Spinal cord (tissue), 10 donors: ENCODE data around the gene TMEM219. TPM values are rescaled to one million over a fixed set of nuclear protein-coding genes. Genes with fewer than 3 reads are reported as not detected.
"Not testable (repeated sequence)": the region's sequence is repeated elsewhere in the genome, so short reads cannot be mapped to it uniquely, and the experiment has no call there.

Source experiments
- DNase-seq, 6 donors: peaks; one replicate each; pipeline versions ENCODE4 v3.0.0 to v3.0.0-alpha.2; 2013 to 2015; ENCODE audit warnings: low spot score in 6 of 6, low read depth in 4 of 6
- H3K27ac ChIP-seq: one replicate; pipeline ENCODE4 v1.5.1; 2013; ENCODE audit warnings: low read depth, low read length, control low read depth
- H3K27me3 ChIP-seq: one replicate; pipeline ENCODE4 v1.6.1; 2013; ENCODE audit warnings: low read length; ENCODE audit not compliant: control insufficient read depth, insufficient read depth
- H3K36me3 ChIP-seq: one replicate; pipeline ENCODE4 v1.6.1; 2013; ENCODE audit warnings: low read length; ENCODE audit not compliant: control insufficient read depth, insufficient read depth
- H3K4me1 ChIP-seq: one replicate; pipeline ENCODE4 v1.6.1; 2013; ENCODE audit warnings: low read length; ENCODE audit not compliant: control insufficient read depth, insufficient read depth
- H3K4me3 ChIP-seq: one replicate; pipeline ENCODE4 v1.5.1; 2013; ENCODE audit warnings: low read depth, low read length, control low read depth
- H3K9me3 ChIP-seq: one replicate; pipeline ENCODE4 v1.6.1; 2013; ENCODE audit warnings: low read length; ENCODE audit not compliant: control insufficient read depth, insufficient read depth
- WGBS: methylation state at CpG from one replicate; pipeline ENCODE4 v1.1.5; 2013; ENCODE audit warnings: missing lambda C conversion rate; ENCODE audit not compliant: insufficient coverage; 5-methylcytosine and 5-hydroxymethylcytosine counted together
- polyA plus RNA-seq, 2 donors: library from polyadenylated mRNA; unstranded; fragments of 120-200 nt; gene quantifications; one replicate each; pipeline ENCODE4 v1.2.1, GENCODE V29; 2013; ENCODE audit not compliant: insufficient read length in 2 of 2
- total RNA-seq, 2 donors: library from RNA; depleted of rRNA in 1 of 2; stranded (reverse); fragments of 120-200 nt in 1 of 2; fragments of >200 nt in 1 of 2; gene quantifications; one replicate each; pipeline versions ENCODE4 v1.2.3 to v1.2.4, GENCODE V29; 2013 to 2014
- donor health status: healthy.

Gene TMEM219
- total and polyA plus RNA-seq, 4 donors, result 32.5 to 91.4 (median 83.3) TPM

DNA sequence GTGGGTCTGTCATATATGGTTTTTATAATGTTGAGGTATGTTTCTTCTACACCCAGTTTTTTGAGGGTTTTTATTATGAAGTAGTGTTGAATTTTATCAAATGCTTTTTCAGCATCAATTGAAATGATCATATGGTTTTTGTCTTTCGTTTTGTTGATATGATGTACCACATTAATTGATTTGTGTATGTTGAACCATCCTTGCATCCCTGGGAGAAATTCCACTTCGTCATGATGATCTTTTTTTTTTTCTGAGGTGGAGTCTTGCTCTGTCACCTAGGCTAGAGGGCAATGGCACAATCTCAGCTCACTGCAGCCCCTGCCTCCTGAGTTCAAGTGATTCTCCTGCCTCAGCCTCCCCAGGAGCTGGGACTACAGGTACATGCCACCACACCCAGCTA lies 14.0 kb upstream of the TMEM219 start:
- Histone ChIP-seq H3K36me3 (no peaks in the 10 kb centered on the region), H3K9me3 (no peaks in the 10 kb centered on the region), H3K27me3 (no peaks in the 10 kb centered on the region), H3K4me1 (no peaks in the 10 kb centered on the region), H3K4me3 (no peak overlapping the region), H3K27ac (no peak overlapping the region)
- 100% methylated on average over 1 of the region's 2 CpGs for WGBS
- no peak for DNase-seq

DNA sequence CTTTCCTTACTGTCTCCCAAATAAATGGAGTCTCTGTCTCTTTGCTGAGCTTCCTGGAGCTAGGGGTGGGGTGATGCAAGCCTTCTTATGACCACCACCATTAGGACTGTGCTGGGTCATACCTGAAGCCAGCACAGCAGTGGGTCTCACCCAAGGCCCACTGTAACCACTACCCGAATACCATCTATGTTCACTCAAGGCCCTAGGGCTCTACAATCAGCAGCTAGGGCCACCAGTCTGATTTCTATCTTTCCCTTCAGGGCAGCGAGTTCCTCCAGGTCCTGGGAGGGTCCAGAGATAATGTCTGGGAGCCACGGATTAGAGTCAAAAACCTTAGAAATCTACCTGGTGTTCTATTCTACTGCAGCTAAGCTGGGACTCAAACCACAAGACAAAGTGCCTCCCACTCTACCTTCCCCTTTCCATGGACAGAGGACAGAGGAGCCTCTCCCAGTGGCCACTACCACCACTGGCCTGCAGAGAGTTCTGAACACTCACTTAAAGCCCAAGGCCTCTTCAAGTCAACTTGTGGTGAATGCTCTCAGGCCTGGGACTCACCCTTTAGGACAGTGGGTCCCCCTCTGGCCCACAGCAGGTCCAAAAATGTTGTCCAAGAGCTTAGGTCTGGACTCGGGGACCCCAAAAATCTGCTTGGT lies 10.9 kb upstream of the TMEM219 start:
- no peaks in the 10 kb centered on the region for H3K36me3 ChIP-seq
- WGBS, result 80% methylated on average over 4 of the region's 4 CpGs
- no peaks in the 10 kb centered on the region for H3K4me1 ChIP-seq
- H3K4me3 ChIP-seq, result no peak overlapping the region
- no peaks in the 10 kb centered on the region for H3K27me3 ChIP-seq
- H3K27ac ChIP-seq, result no peak overlapping the region
- no peaks in the 10 kb centered on the region for H3K9me3 ChIP-seq
- no peak for DNase-seq

DNA sequence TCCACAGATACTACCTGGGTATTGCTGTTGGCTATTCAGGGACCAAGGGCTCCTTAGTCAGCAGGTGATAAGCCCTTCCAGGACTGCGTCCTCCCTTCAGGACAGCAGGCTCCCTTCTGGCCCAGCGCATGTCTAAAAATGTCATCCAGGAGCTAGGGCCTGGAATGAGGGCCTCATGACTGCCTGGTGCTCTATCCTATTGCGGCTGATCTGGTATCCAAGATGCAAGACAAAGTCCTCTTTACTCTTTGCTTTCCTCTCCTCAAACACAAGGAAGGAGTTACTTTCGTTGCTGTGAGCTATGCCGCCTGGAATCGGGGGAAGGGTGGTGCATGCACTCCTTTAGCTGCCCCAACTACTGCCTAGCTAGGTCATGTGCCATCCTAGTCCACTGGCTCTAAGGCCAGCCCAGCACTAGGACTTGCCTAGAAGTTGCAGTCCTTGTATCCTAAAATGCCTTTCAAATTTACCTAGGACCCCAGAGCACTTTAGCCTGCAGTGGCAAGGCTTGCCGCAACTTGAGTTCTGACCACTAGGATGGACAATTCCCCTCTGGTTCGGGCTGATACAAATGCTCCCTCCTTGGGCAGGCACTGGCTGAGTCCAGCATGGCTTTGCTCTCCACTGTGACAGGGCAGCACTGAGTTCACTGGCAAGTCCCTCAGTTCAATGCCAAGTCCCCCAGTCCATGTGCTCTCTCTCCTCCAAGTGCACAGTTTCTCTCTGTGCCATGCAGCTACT lies 10.1 kb upstream of the TMEM219 start:
- H3K36me3 ChIP-seq, result no peaks in the 10 kb centered on the region
- DNase-seq, result no peak
- no peak overlapping the region for H3K4me3 ChIP-seq
- H3K9me3 ChIP-seq, result no peaks in the 10 kb centered on the region
- H3K27ac ChIP-seq, result no peak overlapping the region
- 83% methylated on average over 8 of the region's 8 CpGs for WGBS
- no peaks in the 10 kb centered on the region for H3K27me3 ChIP-seq
- no peaks in the 10 kb centered on the region for H3K4me1 ChIP-seq

DNA sequence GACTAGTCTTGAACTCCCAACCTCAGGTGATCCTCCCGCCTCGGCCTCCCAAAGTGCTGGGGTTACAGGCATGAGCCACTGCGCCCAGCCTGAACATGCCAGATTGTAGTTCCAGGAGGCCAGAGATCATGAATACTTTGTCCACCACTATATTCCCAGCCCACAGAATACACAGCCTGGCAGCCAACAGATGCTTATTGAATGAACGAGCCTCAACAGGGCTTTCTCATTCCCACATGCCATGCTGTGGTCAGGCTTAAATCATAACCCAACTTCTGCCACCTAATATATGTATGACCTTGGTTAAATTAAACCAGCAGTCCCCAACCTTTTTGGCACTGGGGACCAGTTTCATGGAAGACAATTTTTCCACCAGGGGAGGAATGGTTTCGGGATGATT lies 3.1 kb upstream of the TMEM219 start:
- Histone ChIP-seq H3K4me3 (no peak overlapping the region), H3K4me1 (peaks cover 17% of the 10 kb centered on the region), H3K36me3 (no peaks in the 10 kb centered on the region), H3K9me3 (no peaks in the 10 kb centered on the region), H3K27me3 (no peaks in the 10 kb centered on the region), H3K27ac (no peak overlapping the region)
- DNase-seq, result no peak
- WGBS, result 89% methylated on average over 4 of the region's 5 CpGs

DNA sequence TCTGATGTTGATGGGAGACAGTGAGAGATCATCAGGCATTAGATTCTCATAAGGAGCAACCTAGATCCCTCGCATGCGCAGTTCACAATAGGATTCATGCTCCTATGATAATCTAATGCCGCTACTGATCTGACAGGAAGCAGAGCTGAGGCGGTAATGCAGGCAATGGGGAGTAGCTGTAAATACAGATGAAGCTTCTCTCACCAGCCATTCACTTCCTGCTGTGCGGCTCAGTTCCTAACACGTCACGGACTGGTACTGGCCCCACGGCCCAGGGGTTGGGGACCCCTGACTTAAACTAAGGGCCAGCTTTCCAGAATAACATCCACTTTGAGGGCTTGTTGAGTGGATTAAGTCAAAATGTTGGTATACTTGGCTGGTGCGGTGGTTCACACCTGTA lies 2.6 kb upstream of the TMEM219 start:
- Histone ChIP-seq H3K27ac (no peak overlapping the region), H3K9me3 (no peaks in the 10 kb centered on the region), H3K4me3 (no peak overlapping the region), H3K36me3 (no peaks in the 10 kb centered on the region), H3K27me3 (no peaks in the 10 kb centered on the region), H3K4me1 (peaks cover 17% of the 10 kb centered on the region)
- DNase-seq, result no peak
- 93% methylated on average over 3 of the region's 9 CpGs for WGBS

DNA sequence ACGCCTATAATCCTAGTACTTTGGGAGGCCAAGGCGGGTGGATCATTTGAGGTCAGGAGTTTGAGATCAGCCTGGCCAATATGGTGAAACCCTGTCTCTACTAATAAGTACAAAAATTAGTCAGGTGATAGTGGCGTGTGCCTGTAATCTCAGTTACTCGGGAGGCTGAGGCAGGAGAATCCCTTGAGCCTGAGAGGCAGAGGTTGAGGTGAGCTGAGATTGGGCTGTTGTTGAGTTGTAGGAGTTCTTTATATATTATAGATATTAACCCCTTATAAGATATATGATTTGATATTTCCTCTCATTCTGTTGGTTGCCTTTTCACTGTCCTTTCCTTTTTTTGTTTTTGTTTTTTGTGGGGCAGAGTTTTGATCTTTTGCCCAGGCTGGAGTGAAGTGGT lies 2.1 kb upstream of the TMEM219 start:
- H3K27ac ChIP-seq, H3K4me3 ChIP-seq, H3K36me3 ChIP-seq, H3K27me3 ChIP-seq, H3K9me3 ChIP-seq, DNase-seq: not testable (repeated sequence)
- peaks cover 17% of the 10 kb centered on the region for H3K4me1 ChIP-seq
- no CpG with 5 or more reads among the region's 4 CpGs for WGBS

DNA sequence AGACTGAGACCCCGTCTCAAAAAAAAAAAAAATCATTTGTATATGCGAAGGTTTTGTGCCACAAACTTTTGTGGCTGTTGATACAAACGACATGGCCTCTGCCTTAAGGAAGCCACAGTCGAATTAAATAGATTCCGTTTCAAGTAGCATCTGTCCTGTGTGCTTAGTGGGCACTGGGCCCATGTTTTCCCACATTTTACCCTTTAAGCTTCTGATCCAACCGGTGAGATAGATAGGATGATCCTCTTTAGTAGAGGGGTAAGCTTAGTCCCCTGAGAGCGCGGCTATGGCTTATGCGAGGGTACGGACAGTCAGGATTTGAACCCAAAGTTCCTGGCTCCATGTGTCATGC lies 776 bp upstream of the TMEM219 start:
- DNase-seq, result no peak
- Histone ChIP-seq H3K9me3 (no peaks in the 10 kb centered on the region), H3K27ac (peak overlapping the region; percentile 84), H3K4me3 (peak overlapping the region; percentile 86), H3K4me1 (peaks cover 17% of the 10 kb centered on the region), H3K36me3 (no peaks in the 10 kb centered on the region), H3K27me3 (no peaks in the 10 kb centered on the region)
- 73% methylated on average over 7 of the region's 10 CpGs for WGBS

DNA sequence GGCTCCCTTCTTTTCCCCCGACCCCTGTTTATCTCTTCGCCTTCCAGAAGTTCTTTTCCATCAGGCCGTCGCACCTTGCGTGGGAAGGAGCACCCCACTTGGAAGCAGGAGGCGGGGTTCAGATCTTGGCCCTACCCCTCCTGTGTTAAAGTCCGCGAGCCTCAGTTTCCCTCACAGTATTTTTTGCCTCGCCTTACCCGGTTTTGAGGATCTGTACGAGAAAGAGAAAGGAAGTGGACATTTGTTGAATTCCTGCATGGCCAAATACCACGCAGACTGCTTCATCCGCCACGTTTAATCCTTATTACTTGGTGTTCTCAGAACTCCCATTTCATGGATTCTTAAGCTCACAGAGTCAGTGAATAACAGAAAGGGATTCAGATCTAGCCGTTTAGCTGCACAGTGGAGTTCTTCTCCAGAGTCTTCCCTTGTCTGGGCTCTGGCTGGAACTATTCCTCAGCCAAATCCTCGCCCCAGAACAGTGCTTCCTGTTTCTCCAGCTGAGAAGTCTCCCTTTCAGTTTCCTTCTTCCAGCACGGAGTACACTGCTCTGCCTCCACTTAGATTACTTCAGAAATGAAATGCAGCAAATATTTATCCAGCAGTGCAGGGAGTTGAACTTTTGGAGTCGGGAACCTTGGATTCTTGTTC lies 590 bp downstream of the TMEM219 start:
- Histone ChIP-seq H3K27me3 (no peaks in the 10 kb centered on the region), H3K4me3 (peak overlapping the region; percentile 86), H3K4me1 (peaks cover 17% of the 10 kb centered on the region), H3K9me3 (no peaks in the 10 kb centered on the region), H3K27ac (peak overlapping the region; percentile 80), H3K36me3 (no peaks in the 10 kb centered on the region)
- 20% methylated on average over 13 of the region's 18 CpGs for WGBS
- DNase-seq, result peak in 2 of 6 donors; percentile 10 to 23

DNA sequence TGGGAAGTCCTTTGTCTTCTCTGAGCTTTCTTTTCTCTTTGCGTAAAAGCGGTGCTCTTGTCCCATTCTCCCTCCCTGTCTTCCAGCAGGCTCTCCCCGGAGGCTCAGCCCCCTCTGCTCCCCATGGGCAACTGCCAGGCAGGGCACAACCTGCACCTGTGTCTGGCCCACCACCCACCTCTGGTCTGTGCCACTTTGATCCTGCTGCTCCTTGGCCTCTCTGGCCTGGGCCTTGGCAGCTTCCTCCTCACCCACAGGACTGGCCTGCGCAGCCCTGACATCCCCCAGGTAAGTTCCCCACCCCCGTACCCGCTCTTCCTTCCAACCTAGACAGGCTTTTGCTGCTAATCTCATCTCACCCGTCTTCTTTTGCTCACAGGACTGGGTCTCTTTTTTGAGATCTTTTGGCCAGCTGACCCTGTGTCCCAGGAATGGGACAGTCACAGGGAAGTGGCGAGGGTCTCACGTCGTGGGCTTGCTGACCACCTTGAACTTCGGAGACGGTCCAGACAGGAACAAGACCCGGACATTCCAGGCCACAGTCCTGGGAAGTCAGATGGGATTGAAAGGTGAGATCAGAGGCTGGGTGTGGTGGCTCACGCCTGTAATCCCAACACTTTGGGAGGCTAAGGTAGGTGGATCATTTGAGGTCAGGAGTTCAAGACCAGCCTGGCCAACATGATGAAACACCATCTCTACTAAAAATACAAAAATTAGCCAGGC lies 1.3 kb downstream of the TMEM219 start:
- Histone ChIP-seq H3K27me3 (no peaks in the 10 kb centered on the region), H3K36me3 (peaks cover 3% of the 10 kb centered on the region), H3K4me3 (peak overlapping the region; percentile 86), H3K9me3 (no peaks in the 10 kb centered on the region), H3K4me1 (peaks cover 17% of the 10 kb centered on the region), H3K27ac (peak overlapping the region; percentile 80)
- 87% methylated on average over 13 of the region's 14 CpGs for WGBS
- no peak for DNase-seq
